PFSK-1 (cell line): ENCODE measurements around the gene SLAMF9.

Experiments used
- FOXP2 ChIP-seq: optimal IDR thresholded peaks from 2 replicates; pipeline ENCODE3; 2011; ENCODE audit warnings: borderline replicate concordance, control low read depth, inconsistent platforms; ENCODE audit not compliant: insufficient read depth; ENCODE audit errors: extremely low read length, extremely low read depth
- POLR2AphosphoS5 ChIP-seq: IDR thresholded peaks from 2 replicates; pipeline ENCODE4 v1.6.1; 2012; ENCODE audit warnings: low read depth, mild to moderate bottlenecking, control low read depth, low read length, moderate library complexity
- REST ChIP-seq, 2 experiments: IDR thresholded peaks; 2 replicates each; pipeline versions ENCODE4 v1.6.1 to v1.8.0; 2011 to 2012; ENCODE audit warnings: low read depth in 2 of 2, low read length in 2 of 2, control low read depth in 1 of 2, inconsistent platforms in 1 of 2, mild to moderate bottlenecking in 1 of 2, moderate library complexity in 1 of 2; ENCODE audit not compliant: insufficient read depth in 1 of 2
- SIN3A ChIP-seq: IDR thresholded peaks from 2 replicates; pipeline ENCODE4 v1.6.1; 2012; ENCODE audit warnings: mild to moderate bottlenecking, low read length, moderate library complexity, borderline replicate concordance; ENCODE audit not compliant: insufficient read depth
- TAF1 ChIP-seq: IDR thresholded peaks from 2 replicates; pipeline ENCODE4 v1.6.1; 2012; ENCODE audit warnings: low read length, control low read depth, borderline replicate concordance; ENCODE audit not compliant: insufficient read depth

The SLAMF9 gene

GRCh38 chr1:159908031-159908940 is 45.8 kb downstream of the SLAMF9 start:
- no peak for TF ChIP-seq FOXP2
- TF ChIP-seq REST (IDR thresholded peaks at IDR 0.05; ENCODE audit: insufficient read depth in 1 of 2, low read depth in 2 of 2, low read length in 2 of 2), result no peak
- TF ChIP-seq SIN3A, result no peak
- no peak for TF ChIP-seq POLR2AphosphoS5
- no peak for TF ChIP-seq TAF1

GRCh38 chr1:159906960-159907359 is 47.1 kb downstream of the SLAMF9 start:
- TF ChIP-seq TAF1 (no peak), FOXP2 (no peak), POLR2AphosphoS5 (no peak)

GRCh38 chr1:159902541-159902940 is 51.5 kb downstream of the SLAMF9 start:
- TF ChIP-seq REST (IDR thresholded peaks at IDR 0.05; ENCODE audit: insufficient read depth in 1 of 2, low read depth in 2 of 2, low read length in 2 of 2) (no peak), FOXP2 (no peak), TAF1 (no peak), POLR2AphosphoS5 (no peak), SIN3A (no peak)
